B cell (primary cell): ENCODE measurements around the gene CYP2W1. TPM values are rescaled to one million over a fixed set of nuclear protein-coding genes. Genes with fewer than 3 reads are reported as not detected.

Source experiments
- ATAC-seq: fragments of 200-7000 bp; cut with Tn5 transposase; one replicate; pipeline ENCODE4 v1.10.0; 2021; ENCODE audit warnings: low read depth, mild to moderate bottlenecking, moderate number of reproducible peaks, moderate library complexity
- CTCF ChIA-PET: fragments of 350-600 bp; sonication (Branson Sonifier 250); formaldehyde crosslinking; loops from one replicate; lab custom pipeline; 2021; ENCODE audit warnings: antibody characterized with exemption, inconsistent platforms; lab: Charles Lee
- POLR2A ChIA-PET: fragments of 350-600 bp; sonication (Branson Sonifier 250); formaldehyde crosslinking; loops from one replicate; lab custom pipeline; 2021; ENCODE audit warnings: antibody characterized with exemption; lab: Charles Lee
- DNase-seq: peaks from one replicate; pipeline ENCODE4 v3.0.0; 2013
- H2AFZ ChIP-seq: 2 replicates; pipeline ENCODE4 v1.6.1; 2012; ENCODE audit warnings: mild to moderate bottlenecking, low read depth, low read length; ENCODE audit not compliant: insufficient read depth, poor library complexity, severe bottlenecking
- H3K27ac ChIP-seq, 2 donors: 1 replicate in 1 of 2; 2 replicates in 1 of 2; pipeline ENCODE4 v1.5.1; 2012 to 2013; ENCODE audit warnings: low read length in 2 of 2, mild to moderate bottlenecking in 2 of 2, moderate library complexity in 1 of 2
- H3K27me3 ChIP-seq, 4 experiments: fragments of 200-600 bp in 1 of 4; sonication (generic) in 1 of 4; replicated peaks in 1 of 4; 1 replicate in 2 of 4; 2 replicates in 2 of 4; pipeline versions ENCODE4 v1.6.1 to v1.7.0; 2013 to 2016; ENCODE audit warnings: low read length in 3 of 4, mild to moderate bottlenecking in 2 of 4, mixed read lengths in 1 of 4, moderate library complexity in 1 of 4; ENCODE audit not compliant: insufficient read depth in 4 of 4, control insufficient read depth in 3 of 4; ENCODE audit errors: control extremely low read depth in 1 of 4
- H3K36me3 ChIP-seq, 2 experiments: replicated peaks in 1 of 2; 1 replicate in 1 of 2; 2 replicates in 1 of 2; pipeline versions ENCODE4 v1.6.1 to v1.7.1; 2013; ENCODE audit warnings: low read length in 1 of 2; ENCODE audit not compliant: insufficient read depth in 2 of 2, control insufficient read depth in 1 of 2; ENCODE audit errors: control extremely low read depth in 1 of 2, extremely low read depth in 1 of 2
- H3K4me1 ChIP-seq, 2 donors: fragments of 200-600 bp in 1 of 2; sonication (generic) in 1 of 2; 1 replicate in 1 of 2; 2 replicates in 1 of 2; pipeline versions ENCODE4 v1.5.1 to v1.6.1; 2013 to 2017; ENCODE audit warnings: low read length in 2 of 2; ENCODE audit not compliant: control insufficient read depth in 2 of 2, insufficient read depth in 2 of 2
- H3K4me2 ChIP-seq: replicated peaks from 2 replicates; pipeline ENCODE3; 2012; ENCODE audit warnings: mild to moderate bottlenecking, low read depth, low read length; ENCODE audit not compliant: poor library complexity, severe bottlenecking
- H3K4me3 ChIP-seq, 5 experiments: fragments of 200-600 bp in 1 of 5; sonication (generic) in 1 of 5; 1 replicate in 3 of 5; 2 replicates in 2 of 5; pipeline versions ENCODE4 v1.5.1 to v1.7.0; 2011 to 2016; ENCODE audit warnings: low read length in 4 of 5, mild to moderate bottlenecking in 4 of 5, low read depth in 2 of 5, control low read depth in 1 of 5, moderate library complexity in 1 of 5; ENCODE audit not compliant: insufficient read depth in 1 of 5; ENCODE audit errors: control extremely low read depth in 1 of 5, extremely low read depth in 1 of 5
- H3K79me2 ChIP-seq: fragments of 200-600 bp; sonication (generic); one replicate; pipeline ENCODE4 v1.6.0; 2016; ENCODE audit warnings: low read length; ENCODE audit not compliant: control insufficient read depth, insufficient read depth
- H3K9ac ChIP-seq: fragments of 200-600 bp; sonication (generic); 2 replicates; pipeline ENCODE4 v1.6.1; 2017; ENCODE audit warnings: mild to moderate bottlenecking, low read length, moderate library complexity
- H3K9me3 ChIP-seq, 3 donors: one replicate each; pipeline versions ENCODE4 v1.6.1 to v1.7.1; 2013; ENCODE audit warnings: low read length in 2 of 3; ENCODE audit not compliant: control insufficient read depth in 2 of 3, insufficient read depth in 1 of 3; ENCODE audit errors: control extremely low read depth in 1 of 3
- H4K20me1 ChIP-seq: 2 replicates; pipeline ENCODE4 v1.6.0; 2012; ENCODE audit warnings: mild to moderate bottlenecking, low read length; ENCODE audit not compliant: insufficient read depth, control insufficient read depth, poor library complexity, severe bottlenecking
- H3K27ac Mint-ChIP-seq: one replicate; pipeline ENCODE4 v1.8.0; 2021; ENCODE audit warnings: mixed read lengths
- H3K27me3 Mint-ChIP-seq: one replicate; pipeline ENCODE4 v1.8.0; 2021; ENCODE audit warnings: mixed read lengths
- H3K4me1 Mint-ChIP-seq: one replicate; pipeline ENCODE4 v1.8.0; 2021; ENCODE audit warnings: mixed read lengths
- H3K4me3 Mint-ChIP-seq: one replicate; pipeline ENCODE4 v1.8.0; 2021; ENCODE audit warnings: mixed read lengths
- H3K9me3 Mint-ChIP-seq: one replicate; pipeline ENCODE4 v1.8.0; 2022; ENCODE audit warnings: mixed read lengths; ENCODE audit not compliant: insufficient read depth
- EZH2 ChIP-seq: IDR thresholded peaks from 2 replicates; pipeline ENCODE4 v1.6.1; 2012; ENCODE audit warnings: borderline replicate concordance, low read depth, mild to moderate bottlenecking, moderate library complexity, low read length; ENCODE audit not compliant: insufficient read depth, poor library complexity, severe bottlenecking
- WGBS: methylation state at CpG from one replicate; pipeline ENCODE4 v1.1.5; 2013; ENCODE audit warnings: missing lambda C conversion rate; ENCODE audit not compliant: insufficient coverage; 5-methylcytosine and 5-hydroxymethylcytosine counted together
- intact Hi-C: fragments of 100-400 bp; cut with micrococcal nuclease; formaldehyde crosslinking; loops from one replicate; pipeline ENCODE4 v1.10.0; 2022
- polyA plus RNA-seq: library from polyadenylated mRNA; depleted of rRNA; stranded (reverse); fragments of >200 nt; gene quantifications from 2 replicates; pipeline ENCODE4 v1.2.3, GENCODE V29; 2012
- total RNA-seq, 2 donors: library from RNA; stranded (reverse); fragments of 120-200 nt in 1 of 2; gene quantifications; 1 replicate in 1 of 2; 2 replicates in 1 of 2; pipeline versions ENCODE4 v1.2.3 to v1.2.4, GENCODE V29; 2013 to 2022
- TF ChIP-seq, protein P1 (sequence below): fragments of 200-600 bp; IDR thresholded peaks from one replicate; pipeline ENCODE4 v1.8.0; 2022; ENCODE audit warnings: antibody characterized with exemption, mild to moderate bottlenecking

CYP2W1 gene
- total and polyA plus RNA-seq, 2 donors (not counting 1 experiment from before 2014, with no cell fraction given), result not detected

- DNase-seq, result no peak
- Mint-ChIP-seq H3K4me3 (no peak overlapping the region), H3K4me1 (peaks cover 11% of the 10 kb centered on the region), H3K9me3 (peaks cover 10% of the 10 kb centered on the region), H3K27me3 (peaks cover 10% of the 10 kb centered on the region), H3K27ac (no peak overlapping the region)
- 79% methylated on average over 4 of the region's 5 CpGs for WGBS
- Histone ChIP-seq H2AFZ (no peak overlapping the region), H3K4me2 (no peak overlapping the region), H3K9ac (no peak overlapping the region), H3K4me1 (peaks cover 0 to 6% of the 10 kb centered on the region in 2 donors), H3K79me2 (no peaks in the 10 kb centered on the region), H4K20me1 (no peaks in the 10 kb centered on the region), H3K36me3 (no peaks in the 10 kb centered on the region), H3K4me3 (no peak overlapping the region), H3K27me3 (no peaks in the 10 kb centered on the region), H3K9me3 (peaks cover 0 to 4% (median 2%) of the 10 kb centered on the region in 3 donors), H3K27ac (no peak overlapping the region)
- ATAC-seq, result no peak
- intact Hi-C loops, result no loop called here
- CTCF ChIA-PET, result interaction anchor here (0.8 to 1.1 kb wide), 2 partner anchors 10 to 158 kb away, joined by 3 to 6 read pairs; partner anchors contain the start of gene ADAP1
- TF ChIP-seq EZH2, result no peak
- TF ChIP-seq, protein P1, sequence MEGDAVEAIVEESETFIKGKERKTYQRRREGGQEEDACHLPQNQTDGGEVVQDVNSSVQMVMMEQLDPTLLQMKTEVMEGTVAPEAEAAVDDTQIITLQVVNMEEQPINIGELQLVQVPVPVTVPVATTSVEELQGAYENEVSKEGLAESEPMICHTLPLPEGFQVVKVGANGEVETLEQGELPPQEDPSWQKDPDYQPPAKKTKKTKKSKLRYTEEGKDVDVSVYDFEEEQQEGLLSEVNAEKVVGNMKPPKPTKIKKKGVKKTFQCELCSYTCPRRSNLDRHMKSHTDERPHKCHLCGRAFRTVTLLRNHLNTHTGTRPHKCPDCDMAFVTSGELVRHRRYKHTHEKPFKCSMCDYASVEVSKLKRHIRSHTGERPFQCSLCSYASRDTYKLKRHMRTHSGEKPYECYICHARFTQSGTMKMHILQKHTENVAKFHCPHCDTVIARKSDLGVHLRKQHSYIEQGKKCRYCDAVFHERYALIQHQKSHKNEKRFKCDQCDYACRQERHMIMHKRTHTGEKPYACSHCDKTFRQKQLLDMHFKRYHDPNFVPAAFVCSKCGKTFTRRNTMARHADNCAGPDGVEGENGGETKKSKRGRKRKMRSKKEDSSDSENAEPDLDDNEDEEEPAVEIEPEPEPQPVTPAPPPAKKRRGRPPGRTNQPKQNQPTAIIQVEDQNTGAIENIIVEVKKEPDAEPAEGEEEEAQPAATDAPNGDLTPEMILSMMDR, result no peak
- POLR2A ChIA-PET, result no interaction called here
Measured at GRCh38 chr7:944744-945143, 38.2 kb upstream of the CYP2W1 start.

DNA sequence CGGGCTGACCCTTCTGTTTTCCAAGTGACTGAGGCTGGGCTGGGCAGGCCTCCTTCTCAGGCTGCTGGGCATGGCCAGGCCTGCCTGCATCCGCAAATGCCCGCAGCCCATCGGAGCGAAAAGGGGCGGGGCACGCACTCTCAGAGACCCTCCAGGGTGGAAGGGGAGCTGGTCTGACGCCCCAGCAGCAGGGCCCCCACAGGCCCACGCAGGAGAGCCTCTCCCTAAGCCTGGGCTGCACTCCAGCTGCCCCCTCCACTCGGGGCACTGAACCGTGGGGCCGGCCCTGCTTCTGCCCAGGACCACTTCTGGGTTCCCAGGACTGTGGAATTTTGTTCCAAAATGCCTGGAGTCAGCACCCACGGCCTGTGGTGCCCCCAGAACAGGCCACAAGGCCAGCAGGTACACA is 37.8 kb upstream of the CYP2W1 start:
- no peaks in the 10 kb centered on the region for H3K79me2 ChIP-seq
- no peak overlapping the region for H3K27ac Mint-ChIP-seq
- intact Hi-C loops, result no loop called here
- H3K9ac ChIP-seq, result no peak overlapping the region
- ChIA-PET CTCF (interaction anchor here (1.1 kb wide), 1 partner anchor 9 kb away, joined by 3 read pairs; the partner anchor contains the start of gene ADAP1), POLR2A (no interaction called here)
- H4K20me1 ChIP-seq, result no peaks in the 10 kb centered on the region
- DNase-seq (no peak), ATAC-seq (no peak)
- H3K27me3 Mint-ChIP-seq, result peaks cover 10% of the 10 kb centered on the region
- H3K9me3 ChIP-seq, result peaks cover 0 to 2% (median 1%) of the 10 kb centered on the region in 3 donors
- H3K4me3 Mint-ChIP-seq, result no peak overlapping the region
- 91% methylated on average over 13 of the region's 13 CpGs for WGBS
- peaks cover 6% of the 10 kb centered on the region for H3K9me3 Mint-ChIP-seq
- H3K27me3 ChIP-seq, result no peaks in the 10 kb centered on the region
- H3K27ac ChIP-seq, result no peak overlapping the region
- peaks cover 0 to 11% of the 10 kb centered on the region in 2 donors for H3K4me1 ChIP-seq
- TF ChIP-seq EZH2, result no peak
- TF ChIP-seq, protein P1, result no peak
- no peak overlapping the region for H3K4me2 ChIP-seq
- no peaks in the 10 kb centered on the region for H3K36me3 ChIP-seq
- H2AFZ ChIP-seq, result no peak overlapping the region
- peaks cover 15% of the 10 kb centered on the region for H3K4me1 Mint-ChIP-seq
- H3K4me3 ChIP-seq, result no peak overlapping the region
